Measurements from ENCODE around the gene ZBTB46.

GRCh38 chr20:63829603-63829944, 1.5 kb downstream of the ZBTB46 start:
- TF ChIP-seq POLR2A (IDR thresholded peaks at IDR 0.05): no peak
- no peak for TF ChIP-seq POLR2AphosphoS5 (IDR thresholded peaks at IDR 0.05)
- TF ChIP-seq CTCF (IDR thresholded peaks at IDR 0.05): no peak

Measured in sigmoid colon (tissue), 4 donors.